IPS-20b (cell line): ENCODE results near the gene HJURP.

Source experiments
- H3K27ac ChIP-seq: one replicate; pipeline ENCODE4 v1.5.1; 2013; ENCODE audit warnings: low read length
- H3K27me3 ChIP-seq: 2 replicates; pipeline ENCODE4 v1.6.1; 2013; ENCODE audit warnings: mild to moderate bottlenecking, low read length, inconsistent platforms; ENCODE audit not compliant: insufficient read depth
- H3K36me3 ChIP-seq: 2 replicates; pipeline ENCODE4 v1.6.1; 2013; ENCODE audit warnings: low read depth, mild to moderate bottlenecking, inconsistent platforms, low read length, moderate library complexity; ENCODE audit not compliant: insufficient read depth
- H3K4me1 ChIP-seq: 2 replicates; pipeline ENCODE4 v1.6.1; 2013; ENCODE audit warnings: mild to moderate bottlenecking, control low read depth, inconsistent platforms, low read length, moderate library complexity; ENCODE audit not compliant: insufficient read depth
- H3K4me3 ChIP-seq: 2 replicates; pipeline ENCODE4 v1.5.1; 2013; ENCODE audit warnings: mild to moderate bottlenecking, low read length, inconsistent platforms
- H3K9ac ChIP-seq: 2 replicates; pipeline ENCODE4 v1.6.1; 2013; ENCODE audit warnings: low read depth, mild to moderate bottlenecking, inconsistent platforms, low read length, moderate library complexity
- H3K9me3 ChIP-seq: 2 replicates; pipeline ENCODE4 v1.6.1; 2013; ENCODE audit warnings: mild to moderate bottlenecking, low read depth, low read length, inconsistent platforms; ENCODE audit not compliant: insufficient read depth

The HJURP gene

GRCh38 chr2:233803292-233803911 is 50.9 kb downstream of the HJURP start:
- H3K36me3 ChIP-seq, result no peaks in the 10 kb centered on the region
- no peaks in the 10 kb centered on the region for H3K4me1 ChIP-seq
- no peak overlapping the region for H3K9ac ChIP-seq
- no peaks in the 10 kb centered on the region for H3K27me3 ChIP-seq
- no peak overlapping the region for H3K4me3 ChIP-seq
- H3K9me3 ChIP-seq, result no peaks in the 10 kb centered on the region
- H3K27ac ChIP-seq, result no peak overlapping the region

DNA sequence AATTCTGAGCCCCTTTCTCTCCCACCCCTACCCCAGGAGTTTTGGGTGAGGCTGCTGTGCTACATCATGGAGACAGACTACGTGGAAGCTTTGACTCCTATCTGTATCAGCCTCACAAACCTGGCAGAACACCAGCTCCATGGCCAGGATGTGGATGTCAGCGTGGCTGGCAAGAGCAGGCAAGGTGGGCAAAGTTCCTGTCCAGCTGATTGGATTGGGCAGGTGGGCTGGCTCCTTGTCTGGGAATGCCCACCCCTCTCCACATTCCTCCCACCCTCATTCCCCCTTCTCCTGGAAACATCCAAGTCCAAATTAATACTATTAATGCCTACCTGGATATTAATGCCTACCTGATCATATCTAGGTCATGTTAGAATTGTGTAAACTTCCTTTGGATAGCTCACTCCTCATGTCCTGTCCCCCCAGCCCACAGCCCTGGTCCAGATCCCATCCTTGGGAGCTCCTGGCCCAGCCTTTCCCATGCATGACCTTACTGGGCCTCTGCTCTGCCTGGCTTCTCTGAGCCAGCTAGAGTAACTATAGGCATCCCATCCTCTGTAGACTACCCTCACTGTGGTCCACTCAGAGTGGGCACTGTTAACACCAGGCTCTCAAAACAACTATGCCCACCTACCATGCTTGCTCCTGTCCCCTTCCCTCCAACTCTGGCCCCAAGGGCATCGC is 52.1 kb downstream of the HJURP start:
- H3K9ac ChIP-seq, result no peak overlapping the region
- no peaks in the 10 kb centered on the region for H3K36me3 ChIP-seq
- H3K9me3 ChIP-seq, result no peaks in the 10 kb centered on the region
- no peaks in the 10 kb centered on the region for H3K27me3 ChIP-seq
- no peaks in the 10 kb centered on the region for H3K4me1 ChIP-seq
- no peak overlapping the region for H3K27ac ChIP-seq
- H3K4me3 ChIP-seq, result no peak overlapping the region

DNA sequence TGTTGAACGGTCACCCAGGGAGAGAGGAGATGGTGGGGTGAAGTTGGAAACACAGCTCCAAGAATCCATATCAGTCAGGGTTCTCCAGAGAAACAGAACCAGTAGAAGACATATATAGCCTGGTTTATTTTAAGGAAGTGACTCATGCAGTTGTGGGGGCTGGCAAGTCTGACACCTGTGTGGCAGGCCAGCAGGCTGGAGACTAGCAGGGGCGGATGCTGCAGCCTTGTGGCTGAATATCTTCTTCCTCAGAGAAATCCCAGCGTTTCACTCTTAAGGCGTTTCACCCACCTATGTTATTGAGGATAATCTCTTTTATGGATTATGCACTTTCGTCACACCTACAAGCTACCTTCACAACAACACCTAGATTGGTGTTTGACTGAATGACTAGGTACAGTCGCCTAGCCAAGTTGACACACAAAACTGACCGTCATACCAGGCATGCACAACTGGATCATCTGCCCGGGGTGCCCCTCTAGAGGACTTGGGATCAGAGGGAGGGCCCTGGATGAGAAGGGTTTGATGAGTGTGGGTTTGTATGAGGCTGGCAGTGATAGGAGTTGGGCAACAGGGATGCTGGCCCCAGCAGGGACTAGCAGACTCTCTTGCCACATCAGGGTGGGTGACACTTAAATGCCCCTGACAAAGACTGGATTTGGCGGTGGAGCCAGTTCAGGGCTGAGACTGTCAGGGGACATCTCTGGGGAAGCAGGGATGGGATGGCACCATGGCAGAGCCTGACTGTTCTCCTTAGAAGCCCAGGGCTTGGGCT is 52.8 kb downstream of the HJURP start:
- Histone ChIP-seq H3K4me1 (no peaks in the 10 kb centered on the region), H3K27me3 (no peaks in the 10 kb centered on the region), H3K9me3 (no peaks in the 10 kb centered on the region), H3K36me3 (no peaks in the 10 kb centered on the region), H3K4me3 (no peak overlapping the region), H3K27ac (no peak overlapping the region), H3K9ac (no peak overlapping the region)

DNA sequence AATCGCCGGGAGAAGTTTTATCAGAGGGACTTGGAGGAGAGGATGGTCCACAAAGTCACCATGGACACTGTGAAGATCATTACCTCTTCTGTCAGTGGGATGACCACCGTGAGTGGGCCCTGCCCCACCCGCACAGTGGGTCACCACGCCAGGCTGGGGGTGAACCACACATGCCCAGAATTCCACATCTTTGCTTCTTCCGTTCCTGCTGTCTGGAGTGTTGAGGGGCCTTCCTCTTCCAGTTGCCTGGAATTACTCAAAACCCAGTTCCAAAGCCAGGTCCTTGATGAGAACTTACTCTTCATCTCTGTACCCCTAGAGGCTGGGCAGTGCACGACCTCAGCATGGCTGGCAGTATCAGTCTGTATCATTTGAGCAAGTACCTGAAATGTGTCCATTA is 54.1 kb downstream of the HJURP start:
- H3K4me1 ChIP-seq, result no peaks in the 10 kb centered on the region
- no peaks in the 10 kb centered on the region for H3K9me3 ChIP-seq
- no peaks in the 10 kb centered on the region for H3K36me3 ChIP-seq
- H3K27me3 ChIP-seq, result no peaks in the 10 kb centered on the region
- H3K4me3 ChIP-seq, result no peak overlapping the region
- no peak overlapping the region for H3K27ac ChIP-seq
- H3K9ac ChIP-seq, result no peak overlapping the region

DNA sequence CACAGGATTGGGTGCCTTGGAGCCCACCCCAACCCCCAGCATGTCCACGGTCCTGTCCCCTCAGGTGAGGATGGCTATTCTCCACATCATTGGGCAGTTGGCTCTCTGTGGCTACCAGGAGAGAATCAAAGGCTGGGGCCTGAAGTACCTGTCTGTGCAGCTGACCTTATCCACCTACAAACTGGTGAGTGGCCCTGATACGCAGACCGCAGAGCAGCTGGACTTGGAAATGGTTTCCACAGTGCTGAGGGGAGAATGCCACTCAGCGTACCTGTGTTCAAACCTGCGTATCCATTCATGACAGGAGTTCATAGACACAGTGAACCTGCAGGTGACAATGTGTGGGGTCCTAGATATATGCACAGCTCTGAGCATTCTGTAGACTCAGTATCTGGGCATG is 54.6 kb downstream of the HJURP start:
- no peak overlapping the region for H3K27ac ChIP-seq
- H3K36me3 ChIP-seq, result no peaks in the 10 kb centered on the region
- no peak overlapping the region for H3K9ac ChIP-seq
- H3K27me3 ChIP-seq, result no peaks in the 10 kb centered on the region
- no peak overlapping the region for H3K4me3 ChIP-seq
- no peaks in the 10 kb centered on the region for H3K9me3 ChIP-seq
- no peaks in the 10 kb centered on the region for H3K4me1 ChIP-seq

GRCh38 chr2:233799087-233799665 is 55.2 kb downstream of the HJURP start:
- Histone ChIP-seq H3K9ac (no peak overlapping the region; the same call in 1 of the 2 replicates), H3K27ac (no peak overlapping the region), H3K27me3 (no peaks in the 10 kb centered on the region), H3K9me3 (no peaks in the 10 kb centered on the region), H3K4me1 (no peaks in the 10 kb centered on the region), H3K36me3 (no peaks in the 10 kb centered on the region), H3K4me3 (no peak overlapping the region)

DNA sequence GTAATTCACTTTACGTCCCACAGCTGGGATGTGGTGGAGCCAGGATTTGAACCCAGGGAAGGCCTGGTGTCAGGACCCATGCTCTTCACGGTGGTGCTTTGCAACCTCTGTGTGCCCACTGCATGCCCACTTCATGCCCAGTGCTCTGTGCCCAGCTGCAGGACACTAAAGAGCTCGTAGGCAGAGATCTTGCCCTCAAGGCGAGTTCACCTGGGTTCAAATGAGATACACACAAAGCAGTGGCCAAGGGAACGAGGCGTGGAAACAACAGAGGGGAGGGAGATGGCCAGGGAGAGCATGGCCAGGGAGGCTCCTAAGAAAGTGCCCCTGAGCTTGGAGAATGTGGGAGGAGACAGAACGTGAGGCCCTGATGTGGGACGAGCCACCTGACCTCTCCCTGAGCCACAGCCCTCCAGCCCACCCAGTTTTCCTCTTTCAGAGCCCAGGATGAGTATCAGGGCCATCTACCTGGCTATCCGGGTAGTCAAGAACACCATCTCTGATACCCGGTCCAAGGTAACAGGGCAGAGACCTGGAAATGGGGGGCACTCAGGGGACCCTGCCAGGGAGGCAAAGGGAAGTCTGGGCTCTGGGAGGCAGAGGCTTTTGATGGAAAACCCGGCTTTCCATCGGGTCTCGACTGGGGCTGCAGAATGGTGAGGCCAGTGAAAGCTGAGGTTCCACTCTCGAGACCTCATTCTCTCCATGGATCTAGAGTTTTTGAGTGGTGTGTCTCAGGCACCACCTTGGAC is 55.8 kb downstream of the HJURP start:
- H3K27me3 ChIP-seq, result no peaks in the 10 kb centered on the region

DNA sequence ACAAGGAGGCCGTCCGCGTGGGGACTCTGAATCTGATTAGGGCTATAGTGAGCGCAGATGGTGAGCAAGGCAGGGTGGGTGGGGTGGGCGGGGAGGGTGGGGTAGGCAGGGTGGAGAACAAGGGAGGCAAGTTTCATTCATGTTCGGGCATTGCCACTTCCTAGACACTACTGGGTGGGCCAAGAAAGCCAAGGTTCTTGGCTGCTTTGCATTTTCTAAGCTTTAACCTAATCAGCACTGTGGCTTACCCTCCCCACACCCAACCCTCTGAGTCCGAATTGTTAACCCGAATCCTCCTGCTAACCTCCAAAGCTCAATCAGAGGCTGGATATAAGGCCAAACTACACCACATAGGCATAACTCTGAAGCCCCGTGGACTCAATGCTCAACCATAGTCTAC is 58.1 kb downstream of the HJURP start:
- H3K27ac ChIP-seq, result no peak overlapping the region
- no peaks in the 10 kb centered on the region for H3K27me3 ChIP-seq
- H3K4me3 ChIP-seq, result no peak overlapping the region
- no peaks in the 10 kb centered on the region for H3K4me1 ChIP-seq
- no peaks in the 10 kb centered on the region for H3K9me3 ChIP-seq
- no peaks in the 10 kb centered on the region for H3K36me3 ChIP-seq
- no peak overlapping the region for H3K9ac ChIP-seq

More for the DNA sequence above, 55.8 kb downstream of the HJURP start:
- H3K4me1 ChIP-seq, result no peaks in the 10 kb centered on the region
- H3K9ac ChIP-seq, result no peak overlapping the region
- no peak overlapping the region for H3K4me3 ChIP-seq
- H3K9me3 ChIP-seq, result no peaks in the 10 kb centered on the region
- H3K36me3 ChIP-seq, result no peaks in the 10 kb centered on the region
- H3K27ac ChIP-seq, result no peak overlapping the region

DNA sequence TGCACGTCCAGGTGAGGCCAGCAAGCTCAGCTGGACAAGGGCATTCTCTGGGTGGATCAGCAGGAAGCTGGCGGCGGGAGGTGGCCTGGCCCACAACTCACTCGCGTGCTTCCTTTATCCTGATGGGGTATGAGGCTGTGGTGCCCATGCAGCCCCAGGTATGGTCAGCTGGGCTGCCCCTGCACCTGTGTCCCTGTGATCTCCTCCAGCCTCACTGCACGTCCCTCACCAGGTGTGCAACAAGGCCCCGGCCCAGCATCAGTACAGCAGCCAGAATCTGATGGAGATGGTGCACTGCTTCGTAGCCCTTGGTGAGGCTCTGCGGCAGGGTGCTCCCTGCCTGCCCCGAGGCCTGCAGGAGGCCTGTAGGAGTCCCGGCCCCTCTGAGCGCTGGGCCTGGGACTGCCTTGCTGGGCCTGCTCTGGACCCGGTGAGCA is 58.6 kb downstream of the HJURP start:
- Histone ChIP-seq H3K9me3 (no peaks in the 10 kb centered on the region), H3K4me3 (no peak overlapping the region), H3K4me1 (no peaks in the 10 kb centered on the region), H3K27ac (no peak overlapping the region), H3K9ac (no peak overlapping the region), H3K27me3 (no peaks in the 10 kb centered on the region), H3K36me3 (no peaks in the 10 kb centered on the region)

DNA sequence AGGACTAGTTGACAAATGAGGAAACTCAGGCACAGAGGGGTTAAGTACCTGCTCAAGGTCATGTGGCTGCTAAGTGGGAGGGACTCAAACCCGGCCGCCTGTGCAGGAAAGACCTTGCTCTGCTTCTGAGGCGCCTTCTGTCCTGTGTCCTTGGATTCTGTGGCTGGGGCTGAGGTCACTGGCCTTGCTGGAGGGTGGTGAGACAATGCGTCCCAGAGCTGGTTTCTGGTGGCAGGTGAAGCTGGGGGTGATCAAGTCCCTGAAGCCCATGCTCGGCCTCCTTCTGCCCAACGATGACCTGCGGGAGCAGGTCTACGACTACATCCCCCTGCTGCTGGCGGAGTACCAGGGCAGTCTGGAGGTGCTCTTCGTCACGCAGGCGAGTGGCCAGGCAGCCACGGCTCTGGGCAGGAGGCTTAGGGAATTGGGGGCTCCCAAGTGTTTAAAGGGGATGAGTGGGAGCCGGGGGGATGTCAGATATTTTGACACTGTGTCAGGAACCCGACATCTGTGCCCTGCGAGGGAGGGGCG is 60.1 kb downstream of the HJURP start:
- no peaks in the 10 kb centered on the region for H3K36me3 ChIP-seq
- H3K27ac ChIP-seq, result no peak overlapping the region
- H3K4me3 ChIP-seq, result no peak overlapping the region
- no peak overlapping the region for H3K9ac ChIP-seq
- H3K4me1 ChIP-seq, result no peaks in the 10 kb centered on the region
- H3K27me3 ChIP-seq, result no peaks in the 10 kb centered on the region
- H3K9me3 ChIP-seq, result no peaks in the 10 kb centered on the region

DNA sequence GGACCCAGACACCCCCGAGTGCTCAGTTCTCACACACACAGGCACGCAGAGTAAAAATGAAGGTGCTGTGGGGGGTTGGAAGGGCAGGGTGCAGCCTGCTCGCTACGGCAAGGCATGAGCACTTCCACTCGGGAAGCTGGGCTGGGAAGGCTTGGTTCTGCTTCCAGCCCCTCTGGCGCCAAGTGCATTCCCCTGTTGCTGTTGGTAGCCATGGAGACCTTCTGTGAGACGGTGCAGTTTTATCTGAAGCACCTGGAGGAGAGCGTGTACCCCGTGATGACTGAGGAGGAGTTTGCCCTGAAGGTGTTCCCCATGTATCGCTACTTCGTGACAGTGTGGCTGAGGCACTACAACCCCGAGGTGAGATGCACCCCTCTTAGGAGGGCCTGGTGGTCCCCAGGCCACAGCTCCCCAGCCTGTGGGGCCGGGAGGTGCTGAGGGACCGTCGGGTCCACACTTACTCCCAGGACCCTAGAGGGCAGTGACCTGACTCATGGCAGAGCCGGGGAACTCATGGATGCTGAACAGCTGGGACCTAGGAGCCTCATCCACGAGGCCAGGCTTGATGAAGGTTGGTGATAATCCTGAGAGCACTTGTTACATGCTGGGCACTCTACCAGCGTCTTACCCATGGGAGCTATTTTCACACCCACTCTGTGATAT is 60.7 kb downstream of the HJURP start:
- no peaks in the 10 kb centered on the region for H3K27me3 ChIP-seq
- H3K4me1 ChIP-seq, result no peaks in the 10 kb centered on the region
- no peaks in the 10 kb centered on the region for H3K9me3 ChIP-seq
- H3K27ac ChIP-seq, result no peak overlapping the region
- H3K36me3 ChIP-seq, result no peaks in the 10 kb centered on the region
- no peak overlapping the region for H3K9ac ChIP-seq
- H3K4me3 ChIP-seq, result no peak overlapping the region
